Endothelial cell (in vitro differentiated cells): ENCODE data around the gene PPP2R2B. TPM values are rescaled to one million over a fixed set of nuclear protein-coding genes. Genes with fewer than 3 reads are reported as not detected.
A peak's percentile ranks its signal among the peaks of the same experiment; 100 is the strongest.
"Not testable (repeated sequence)": the region's sequence is repeated elsewhere in the genome, so short reads cannot be mapped to it uniquely, and the experiment has no call there.

Experiments
- DNase-seq: peaks from one replicate; pipeline ENCODE4 v3.0.0; 2021; ENCODE audit warnings: low spot score
- H3K27ac Mint-ChIP-seq: one replicate; pipeline ENCODE4 v1.8.0; 2021; ENCODE audit warnings: mixed read lengths, inconsistent platforms; ENCODE audit not compliant: unreplicated experiment
- H3K27me3 Mint-ChIP-seq: one replicate; pipeline ENCODE4 v1.8.0; 2021; ENCODE audit warnings: mild to moderate bottlenecking, moderate library complexity, mixed read lengths, inconsistent platforms; ENCODE audit not compliant: unreplicated experiment
- H3K36me3 Mint-ChIP-seq: one replicate; pipeline ENCODE4 v1.8.0; 2021; ENCODE audit warnings: mild to moderate bottlenecking, low read depth, mixed read lengths, inconsistent platforms; ENCODE audit not compliant: unreplicated experiment
- H3K4me1 Mint-ChIP-seq: one replicate; pipeline ENCODE4 v1.8.0; 2021; ENCODE audit warnings: mild to moderate bottlenecking, mixed read lengths, inconsistent platforms; ENCODE audit not compliant: unreplicated experiment
- H3K4me3 Mint-ChIP-seq: one replicate; pipeline ENCODE4 v1.8.0; 2021; ENCODE audit warnings: mild to moderate bottlenecking, mixed read lengths, inconsistent platforms; ENCODE audit not compliant: unreplicated experiment
- H3K9me3 Mint-ChIP-seq: one replicate; pipeline ENCODE4 v1.8.0; 2021; ENCODE audit warnings: mixed read lengths, inconsistent platforms; ENCODE audit not compliant: unreplicated experiment
- total RNA-seq: library from RNA; stranded (reverse); fragmentation: NEBNext Ultra II Directional; extraction: Animal tissue kit (Norgen Biotek cat#: 25700); gene quantifications from one replicate; pipeline ENCODE4 v1.2.1, GENCODE V29; 2021; ENCODE audit not compliant: unreplicated experiment
- TF ChIP-seq, protein P1 (sequence below): fragments of 200-600 bp; sonication (generic); IDR thresholded peaks from one replicate; pipeline ENCODE4 v1.5.0; 2021; ENCODE audit warnings: antibody characterized with exemption; ENCODE audit not compliant: unreplicated experiment

Gene PPP2R2B
- total RNA-seq, 1 donor from 2014 or later, result 0.59 TPM

DNA sequence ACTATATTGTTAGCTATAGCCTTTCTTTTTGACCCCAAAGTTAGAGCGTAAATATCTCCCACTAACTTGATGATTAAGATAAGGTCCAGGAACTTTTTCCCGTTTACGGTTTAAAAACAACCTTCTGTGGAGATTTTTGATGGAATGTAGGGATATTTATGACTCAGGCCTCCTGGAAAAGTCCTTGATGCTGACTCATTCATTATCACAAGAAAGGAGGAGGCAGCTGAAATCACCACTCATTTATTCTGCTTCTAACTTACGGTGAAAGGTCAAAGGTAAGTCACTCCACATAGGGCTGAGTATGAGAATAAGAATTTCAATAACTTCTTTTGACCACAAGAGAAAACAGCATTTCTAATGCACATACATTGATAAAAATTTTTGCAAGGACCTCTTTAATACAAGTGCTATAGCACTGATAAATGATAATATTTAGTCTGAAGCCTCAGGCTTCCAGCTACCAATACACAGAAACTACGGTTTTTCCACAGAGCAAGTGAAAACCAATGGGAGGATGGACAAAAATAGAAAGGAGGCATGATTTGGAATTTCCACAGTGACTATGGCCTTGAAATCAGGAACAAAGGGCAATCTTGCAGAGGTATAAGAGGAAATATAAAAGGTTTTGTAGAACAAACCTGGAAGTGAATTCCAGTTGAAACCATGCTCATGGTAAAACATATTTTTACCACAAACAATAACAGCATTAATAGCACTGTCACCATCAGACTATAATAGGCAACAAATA lies 146.5 kb downstream of the PPP2R2B start:
- Mint-ChIP-seq H3K4me1 (no peaks in the 10 kb centered on the region), H3K36me3 (peaks cover 17% of the 10 kb centered on the region), H3K4me3 (no peak overlapping the region), H3K27ac (no peak overlapping the region), H3K9me3 (peaks cover 27% of the 10 kb centered on the region), H3K27me3 (no peaks in the 10 kb centered on the region)
- no peak for DNase-seq
- TF ChIP-seq, protein P1, sequence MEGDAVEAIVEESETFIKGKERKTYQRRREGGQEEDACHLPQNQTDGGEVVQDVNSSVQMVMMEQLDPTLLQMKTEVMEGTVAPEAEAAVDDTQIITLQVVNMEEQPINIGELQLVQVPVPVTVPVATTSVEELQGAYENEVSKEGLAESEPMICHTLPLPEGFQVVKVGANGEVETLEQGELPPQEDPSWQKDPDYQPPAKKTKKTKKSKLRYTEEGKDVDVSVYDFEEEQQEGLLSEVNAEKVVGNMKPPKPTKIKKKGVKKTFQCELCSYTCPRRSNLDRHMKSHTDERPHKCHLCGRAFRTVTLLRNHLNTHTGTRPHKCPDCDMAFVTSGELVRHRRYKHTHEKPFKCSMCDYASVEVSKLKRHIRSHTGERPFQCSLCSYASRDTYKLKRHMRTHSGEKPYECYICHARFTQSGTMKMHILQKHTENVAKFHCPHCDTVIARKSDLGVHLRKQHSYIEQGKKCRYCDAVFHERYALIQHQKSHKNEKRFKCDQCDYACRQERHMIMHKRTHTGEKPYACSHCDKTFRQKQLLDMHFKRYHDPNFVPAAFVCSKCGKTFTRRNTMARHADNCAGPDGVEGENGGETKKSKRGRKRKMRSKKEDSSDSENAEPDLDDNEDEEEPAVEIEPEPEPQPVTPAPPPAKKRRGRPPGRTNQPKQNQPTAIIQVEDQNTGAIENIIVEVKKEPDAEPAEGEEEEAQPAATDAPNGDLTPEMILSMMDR, result no peak

DNA sequence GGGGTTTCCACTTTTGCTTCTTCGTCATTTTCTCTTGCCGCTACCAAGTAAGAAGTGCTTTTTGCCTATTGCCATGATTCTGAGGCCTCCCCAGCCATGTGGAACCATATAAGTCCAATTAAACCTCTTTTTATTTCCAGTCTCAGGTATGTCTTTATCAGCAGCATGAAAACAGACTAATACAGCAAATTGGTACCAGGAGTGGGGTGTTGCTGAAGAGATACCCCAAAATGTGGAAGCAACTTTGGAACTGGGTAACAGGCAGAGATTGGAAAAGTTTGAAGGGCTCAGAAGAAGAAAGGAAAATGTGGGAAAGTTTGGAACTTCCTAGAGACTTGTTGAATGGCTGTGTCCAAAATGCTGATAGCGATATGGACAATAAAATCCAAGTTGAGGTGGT lies 149.8 kb downstream of the PPP2R2B start:
- H3K27ac Mint-ChIP-seq, DNase-seq, H3K27me3 Mint-ChIP-seq, H3K4me1 Mint-ChIP-seq: not testable (repeated sequence)
- peak overlapping the region; percentile 8 for H3K4me3 Mint-ChIP-seq
- H3K36me3 Mint-ChIP-seq, result peaks cover 17% of the 10 kb centered on the region
- peaks cover 27% of the 10 kb centered on the region for H3K9me3 Mint-ChIP-seq

DNA sequence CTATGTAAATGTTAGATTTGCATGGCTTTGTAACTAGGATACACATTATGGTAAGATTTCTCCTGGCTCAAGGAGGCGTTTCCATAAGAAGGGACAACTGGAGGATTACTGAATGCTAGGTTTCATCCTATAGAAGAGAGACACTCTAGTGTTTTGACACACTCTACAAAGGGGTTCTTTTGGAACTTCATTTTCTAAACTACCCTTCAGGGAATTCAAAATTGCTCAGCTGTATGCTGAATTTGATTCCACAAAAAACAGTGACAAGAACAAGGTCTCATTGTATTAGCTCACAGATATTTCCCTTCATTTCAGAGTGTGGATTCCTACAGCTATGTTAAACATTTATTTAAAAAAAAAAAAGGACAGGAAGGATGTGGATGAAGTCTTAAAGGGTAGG lies 151.7 kb downstream of the PPP2R2B start:
- H3K36me3 Mint-ChIP-seq, result peaks cover 17% of the 10 kb centered on the region
- no peak overlapping the region for H3K4me3 Mint-ChIP-seq
- H3K4me1 Mint-ChIP-seq, result no peaks in the 10 kb centered on the region
- H3K27me3 Mint-ChIP-seq, result no peaks in the 10 kb centered on the region
- TF ChIP-seq, protein P1, result no peak
- no peak for DNase-seq
- no peak overlapping the region for H3K27ac Mint-ChIP-seq
- H3K9me3 Mint-ChIP-seq, result peaks cover 27% of the 10 kb centered on the region

- Mint-ChIP-seq H3K4me3 (no peak overlapping the region), H3K27ac (no peak overlapping the region), H3K27me3 (no peaks in the 10 kb centered on the region), H3K9me3 (peaks cover 24% of the 10 kb centered on the region), H3K4me1 (no peaks in the 10 kb centered on the region), H3K36me3 (peaks cover 17% of the 10 kb centered on the region)
- no peak for DNase-seq
- TF ChIP-seq, protein P1, result no peak
These were observed 152.5 kb downstream of the PPP2R2B start for GRCh38 chr5:146726020-146726419.

- Mint-ChIP-seq H3K4me1 (no peaks in the 10 kb centered on the region), H3K27ac (no peak overlapping the region), H3K4me3 (no peak overlapping the region), H3K27me3 (no peaks in the 10 kb centered on the region), H3K36me3 (peaks cover 10% of the 10 kb centered on the region), H3K9me3 (peaks cover 15% of the 10 kb centered on the region)
- TF ChIP-seq, protein P1, result no peak
- no peak for DNase-seq
These were observed 153.5 kb downstream of the PPP2R2B start for GRCh38 chr5:146725025-146725424.
